Central memory CD8-positive, alpha-beta T cell (primary cell): ENCODE data around the gene SSTR3.
"Not testable (repeated sequence)": the region's sequence is repeated elsewhere in the genome, so short reads cannot be mapped to it uniquely, and the experiment has no call there.

Experiments used
- ATAC-seq: fragments of 150-1000 bp; cut with Tn5 transposase; replicated peaks from 2 replicates; pipeline ENCODE4 v1.10.0; 2022; ENCODE audit warnings: mild to moderate bottlenecking, moderate FRiP score, moderate number of reproducible peaks; ENCODE audit not compliant: poor library complexity, severe bottlenecking; ENCODE audit errors: extremely low read depth
- DNase-seq, 2 donors: peaks; one replicate each; pipeline ENCODE4 v3.0.0; 2021; ENCODE audit warnings: low spot score in 2 of 2
- H3K27ac Mint-ChIP-seq: one replicate; pipeline ENCODE4 v1.8.0; 2022; ENCODE audit warnings: low read depth, mild to moderate bottlenecking, moderate library complexity, mixed read lengths
- H3K27me3 Mint-ChIP-seq: one replicate; pipeline ENCODE4 v1.8.0; 2022; ENCODE audit warnings: mixed read lengths
- H3K36me3 Mint-ChIP-seq: one replicate; pipeline ENCODE4 v1.8.0; 2022; ENCODE audit warnings: mild to moderate bottlenecking, moderate library complexity, mixed read lengths; ENCODE audit not compliant: insufficient read depth
- H3K4me1 Mint-ChIP-seq: one replicate; pipeline ENCODE4 v1.8.0; 2022; ENCODE audit warnings: mixed read lengths
- H3K4me3 Mint-ChIP-seq: one replicate; pipeline ENCODE4 v1.8.0; 2022; ENCODE audit warnings: mild to moderate bottlenecking, moderate library complexity, mixed read lengths
- H3K9me3 Mint-ChIP-seq: one replicate; pipeline ENCODE4 v1.8.0; 2022; ENCODE audit warnings: mixed read lengths

The SSTR3 gene

GRCh38 chr22:37173709-37174108 is 38.6 kb downstream of the SSTR3 start:
- H3K4me1 Mint-ChIP-seq, result peaks cover 71% of the 10 kb centered on the region
- DNase-seq, result no peak
- peaks cover 19% of the 10 kb centered on the region for H3K36me3 Mint-ChIP-seq
- peak overlapping the region; percentile 47 for H3K27ac Mint-ChIP-seq
- no peaks in the 10 kb centered on the region for H3K9me3 Mint-ChIP-seq
- ATAC-seq, result no peak
- no peaks in the 10 kb centered on the region for H3K27me3 Mint-ChIP-seq
- H3K4me3 Mint-ChIP-seq, result no peak overlapping the region

- Mint-ChIP-seq H3K4me1 (peaks cover 73% of the 10 kb centered on the region), H3K4me3 (no peak overlapping the region), H3K36me3 (peaks cover 17% of the 10 kb centered on the region), H3K9me3 (no peaks in the 10 kb centered on the region), H3K27me3 (no peaks in the 10 kb centered on the region), H3K27ac (peak overlapping the region; percentile 47)
- DNase-seq, result no peak
- ATAC-seq, result no peak
Observed at GRCh38 chr22:37172266-37173245, 39.7 kb downstream of the SSTR3 start.

GRCh38 chr22:37171662-37172061 is 40.6 kb downstream of the SSTR3 start:
- H3K4me1 Mint-ChIP-seq, result peaks cover 77% of the 10 kb centered on the region
- H3K27me3 Mint-ChIP-seq, result no peaks in the 10 kb centered on the region

GRCh38 chr22:37170689-37171405 is 41.4 kb downstream of the SSTR3 start:
- not testable (repeated sequence) for H3K4me3 Mint-ChIP-seq, ATAC-seq, H3K27me3 Mint-ChIP-seq, H3K9me3 Mint-ChIP-seq, DNase-seq
- Mint-ChIP-seq H3K4me1 (peaks cover 76% of the 10 kb centered on the region), H3K27ac (peak overlapping the region; percentile 83), H3K36me3 (peaks cover 15% of the 10 kb centered on the region)

More at GRCh38 chr22:37171662-37172061, 40.6 kb downstream of the SSTR3 start:
- peaks cover 16% of the 10 kb centered on the region for H3K36me3 Mint-ChIP-seq
- no peaks in the 10 kb centered on the region for H3K9me3 Mint-ChIP-seq
- H3K4me3 Mint-ChIP-seq, result no peak overlapping the region
- ATAC-seq (no peak), DNase-seq (no peak)
- H3K27ac Mint-ChIP-seq, result no peak overlapping the region

GRCh38 chr22:37169947-37170688 is 42.2 kb downstream of the SSTR3 start:
- H3K9me3 Mint-ChIP-seq, result no peaks in the 10 kb centered on the region
- H3K36me3 Mint-ChIP-seq, result peaks cover 15% of the 10 kb centered on the region
- H3K4me3 Mint-ChIP-seq, result peak overlapping the region; percentile 85
- H3K4me1 Mint-ChIP-seq, result peaks cover 79% of the 10 kb centered on the region
- H3K27me3 Mint-ChIP-seq, result no peaks in the 10 kb centered on the region
- DNase-seq, result no peak
- no peak for ATAC-seq
- peak overlapping the region; percentile 83 for H3K27ac Mint-ChIP-seq

GRCh38 chr22:37169406-37169805 is 42.9 kb downstream of the SSTR3 start:
- DNase-seq (no peak), ATAC-seq (no peak)
- H3K4me3 Mint-ChIP-seq, result peak overlapping the region; percentile 85
- no peaks in the 10 kb centered on the region for H3K9me3 Mint-ChIP-seq
- peaks cover 79% of the 10 kb centered on the region for H3K4me1 Mint-ChIP-seq
- peak overlapping the region; percentile 83 for H3K27ac Mint-ChIP-seq
- H3K36me3 Mint-ChIP-seq, result peaks cover 16% of the 10 kb centered on the region
- H3K27me3 Mint-ChIP-seq, result no peaks in the 10 kb centered on the region

GRCh38 chr22:37167981-37168647 is 44.2 kb downstream of the SSTR3 start:
- ATAC-seq (no peak), DNase-seq (no peak)
- Mint-ChIP-seq H3K4me3 (peak overlapping the region; percentile 85), H3K4me1 (peaks cover 84% of the 10 kb centered on the region), H3K9me3 (no peaks in the 10 kb centered on the region), H3K27me3 (no peaks in the 10 kb centered on the region), H3K36me3 (peaks cover 14% of the 10 kb centered on the region), H3K27ac (peak overlapping the region; percentile 83)

- Mint-ChIP-seq H3K4me3 (peak overlapping the region; percentile 85), H3K27ac (peak overlapping the region; percentile 83), H3K36me3 (peaks cover 17% of the 10 kb centered on the region), H3K4me1 (peaks cover 86% of the 10 kb centered on the region), H3K27me3 (no peaks in the 10 kb centered on the region), H3K9me3 (no peaks in the 10 kb centered on the region)
- ATAC-seq (no peak), DNase-seq (no peak)
Observed at GRCh38 chr22:37167176-37167980, 44.9 kb downstream of the SSTR3 start.

- no peaks in the 10 kb centered on the region for H3K27me3 Mint-ChIP-seq
- H3K27ac Mint-ChIP-seq, result peak overlapping the region; percentile 83
- peaks cover 92% of the 10 kb centered on the region for H3K4me1 Mint-ChIP-seq
- H3K4me3 Mint-ChIP-seq, result peak overlapping the region; percentile 85
- ATAC-seq, result peak; percentile 42
- peak; percentile 77 to 78 for DNase-seq
- H3K9me3 Mint-ChIP-seq, result no peaks in the 10 kb centered on the region
- H3K36me3 Mint-ChIP-seq, result peaks cover 18% of the 10 kb centered on the region
Observed at GRCh38 chr22:37166675-37167066, 45.6 kb downstream of the SSTR3 start.

- H3K9me3 Mint-ChIP-seq, result no peaks in the 10 kb centered on the region
- no peaks in the 10 kb centered on the region for H3K27me3 Mint-ChIP-seq
- no peak for DNase-seq
- peak overlapping the region; percentile 85 for H3K4me3 Mint-ChIP-seq
- peaks cover 17% of the 10 kb centered on the region for H3K36me3 Mint-ChIP-seq
- peak overlapping the region; percentile 83 for H3K27ac Mint-ChIP-seq
- peak; percentile 14 for ATAC-seq
- H3K4me1 Mint-ChIP-seq, result peaks cover 86% of the 10 kb centered on the region
Observed at GRCh38 chr22:37165940-37166674, 46.2 kb downstream of the SSTR3 start.

- H3K36me3 Mint-ChIP-seq, result peaks cover 19% of the 10 kb centered on the region
- no peaks in the 10 kb centered on the region for H3K27me3 Mint-ChIP-seq
- peak overlapping the region; percentile 70 for H3K4me3 Mint-ChIP-seq
- peaks cover 79% of the 10 kb centered on the region for H3K4me1 Mint-ChIP-seq
- no peak for DNase-seq
- H3K27ac Mint-ChIP-seq, result peak overlapping the region; percentile 83
- no peak for ATAC-seq
- H3K9me3 Mint-ChIP-seq, result no peaks in the 10 kb centered on the region
Observed at GRCh38 chr22:37165066-37165465, 47.2 kb downstream of the SSTR3 start.
